Stomach (tissue), 9 donors: Measurements from ENCODE around the gene GAN. TPM values are rescaled to one million over a fixed set of nuclear protein-coding genes. Genes with fewer than 3 reads are reported as not detected.

Source experiments
- DNase-seq, 2 donors: peaks; one replicate each; pipeline versions ENCODE4 v3.0.0 to v3.0.0-alpha.2; 2013 to 2019
- H3K27ac ChIP-seq, 5 donors: fragments of 200-600 bp in 4 of 5; sonication (generic) in 4 of 5; one replicate each; pipeline ENCODE4 v1.5.1; 2013 to 2019; ENCODE audit warnings: mild to moderate bottlenecking in 1 of 5, moderate library complexity in 1 of 5
- H3K27me3 ChIP-seq, 3 donors: fragments of 200-600 bp; sonication (generic); one replicate each; pipeline ENCODE4 v1.5.1; 2017 to 2019; ENCODE audit warnings: mixed run types in 1 of 3
- H3K36me3 ChIP-seq, 4 donors: fragments of 200-600 bp; sonication (generic); 1 replicate in 3 of 4; 2 replicates in 1 of 4; pipeline ENCODE4 v1.5.1; 2016 to 2019
- H3K4me1 ChIP-seq, 4 donors: fragments of 200-600 bp; sonication (generic); one replicate each; pipeline ENCODE4 v1.5.1; 2016 to 2019
- H3K4me3 ChIP-seq, 4 donors: fragments of 200-600 bp; sonication (generic) in 3 of 4; one replicate each; pipeline ENCODE4 v1.5.1; 2016 to 2019; ENCODE audit warnings: mild to moderate bottlenecking in 1 of 4
- H3K9me3 ChIP-seq, 4 donors: fragments of 200-600 bp; sonication (generic); one replicate each; pipeline ENCODE4 v1.5.1; 2016 to 2019
- CTCF ChIP-seq, 7 experiments: fragments of 450-650 bp in 4 of 7; fragments of 200-600 bp in 3 of 7; sonication (generic) in 3 of 7; IDR thresholded peaks; one replicate each; pipeline ENCODE4 v1.5.1; 2016 to 2019; ENCODE audit warnings: antibody characterized with exemption in 7 of 7, control low read depth in 2 of 7, mild to moderate bottlenecking in 1 of 7
- EP300 ChIP-seq: sonication (generic); formaldehyde crosslinking; IDR thresholded peaks from one replicate; pipeline ENCODE4 v1.6.1; 2017; ENCODE audit warnings: antibody characterized with exemption
- POLR2A ChIP-seq, 4 donors: fragments of 450-650 bp; IDR thresholded peaks; one replicate each; pipeline ENCODE4 v1.6.1; 2016; ENCODE audit warnings: antibody characterized with exemption in 4 of 4, control low read depth in 2 of 4, mild to moderate bottlenecking in 1 of 4, moderate library complexity in 1 of 4
- POLR2AphosphoS5 ChIP-seq, 3 donors: sonication (generic); formaldehyde crosslinking; IDR thresholded peaks; one replicate each; pipeline ENCODE4 v1.6.1; 2016; ENCODE audit warnings: antibody characterized with exemption in 3 of 3
- WGBS, 5 donors: extraction: QIAGEN DNeasy Blood & Tissue Kit in 3 of 5; methylation state at CpG; one replicate each; pipeline versions ENCODE4 v1.1.5 to v1.1.7; 2013 to 2018; 5-methylcytosine and 5-hydroxymethylcytosine counted together
- intact Hi-C: fragments of 100-400 bp; cut with DNase I; formaldehyde crosslinking; loops from one replicate; pipeline ENCODE4 v1.15.1; 2023; ENCODE audit warnings: low total_unique reads
- polyA plus RNA-seq, 3 donors: library from polyadenylated mRNA; stranded (reverse); fragments of 200-250 nt; gene quantifications; one replicate each; pipeline ENCODE4 v1.2.3, GENCODE V29; 2013
- total RNA-seq, 5 donors: library from RNA; depleted of rRNA; stranded (reverse); fragments of >200 nt; gene quantifications; one replicate each; pipeline versions ENCODE4 v1.1.0 to v1.2.3, GENCODE V29; 2014 to 2016
- donor health status: healthy with polysubstance abuse.
- donor health status: Bipolar disorder and iron deficiency.
- donor health status: healthy.

Gene GAN
- total and polyA plus RNA-seq, 8 donors, result 0.56 to 38.5 (median 7.6) TPM

DNA sequence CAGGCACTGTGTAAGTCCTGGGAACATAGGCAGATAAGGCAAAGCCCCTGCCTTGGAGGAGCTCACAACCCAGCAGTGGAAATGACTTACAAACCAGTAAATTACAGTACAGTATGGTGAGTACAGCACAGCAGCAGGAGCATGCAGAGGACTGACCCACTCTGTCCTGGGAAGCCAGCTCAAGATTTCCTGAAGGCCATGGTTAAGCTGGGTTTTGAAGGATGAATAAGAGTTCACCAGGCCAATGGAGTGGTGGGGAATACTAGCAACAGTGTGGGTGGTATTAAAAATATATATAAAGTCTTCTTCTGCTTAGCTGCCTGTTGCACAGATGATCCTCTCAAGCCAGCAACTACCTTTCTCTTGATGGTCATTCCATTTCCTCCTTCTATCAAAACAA is 3.0 kb upstream of the GAN start:
- H3K4me3 ChIP-seq, result no peak overlapping the region
- intact Hi-C loops, result no loop called here
- H3K27me3 ChIP-seq, result no peaks in the 10 kb centered on the region
- H3K9me3 ChIP-seq, result no peaks in the 10 kb centered on the region
- DNase-seq, result no peak
- H3K36me3 ChIP-seq, result no peaks in the 10 kb centered on the region
- peaks cover 8 to 50% (median 37%) of the 10 kb centered on the region in 4 donors for H3K4me1 ChIP-seq
- no peak overlapping the region for H3K27ac ChIP-seq
- TF ChIP-seq POLR2AphosphoS5 (IDR thresholded peaks at IDR 0.05), result no peak
- no peak for TF ChIP-seq EP300
- TF ChIP-seq POLR2A (IDR thresholded peaks at IDR 0.05), result no peak
- TF ChIP-seq CTCF (IDR thresholded peaks at IDR 0.05), result no peak

GRCh38 chr16:81313701-81314602 is 810 bp upstream of the GAN start:
- 3 to 5% (median 4%) methylated on average over 16 of the region's 16 CpGs for WGBS, 5 donors
- Histone ChIP-seq H3K36me3 (no peaks in the 10 kb centered on the region), H3K4me1 (peaks cover 8 to 72% (median 48%) of the 10 kb centered on the region in 4 donors), H3K9me3 (no peaks in the 10 kb centered on the region), H3K27ac (peak overlapping the region; percentile 59 to 97 (median 95)), H3K27me3 (no peaks in the 10 kb centered on the region), H3K4me3 (peak overlapping the region; percentile 67 to 97 (median 95))
- no peak for TF ChIP-seq EP300
- TF ChIP-seq POLR2AphosphoS5 (IDR thresholded peaks at IDR 0.05), result no peak
- TF ChIP-seq POLR2A (IDR thresholded peaks at IDR 0.05), result no peak
- no peak for TF ChIP-seq CTCF (IDR thresholded peaks at IDR 0.05)
- intact Hi-C loops, result no loop called here
- DNase-seq, result no peak

- TF ChIP-seq POLR2AphosphoS5 (IDR thresholded peaks at IDR 0.05) (peak in 1 of 3 donors; percentile 26), CTCF (IDR thresholded peaks at IDR 0.05) (no peak)
- DNase-seq, result peak; percentile 68 to 83
- Histone ChIP-seq H3K36me3 (no peaks in the 10 kb centered on the region), H3K27me3 (no peaks in the 10 kb centered on the region), H3K9me3 (no peaks in the 10 kb centered on the region), H3K4me3 (peak overlapping the region; percentile 67 to 97 (median 95)), H3K4me1 (peaks cover 8 to 83% (median 56%) of the 10 kb centered on the region in 4 donors), H3K27ac (peak overlapping the region; percentile 92 to 97 (median 95))
- intact Hi-C loops, result no loop called here
- WGBS, 5 donors, result 0 to 3% (median 1%) methylated on average over 17 to 88 of the region's 88 CpGs
Measured at GRCh38 chr16:81315271-81316175, 761 bp downstream of the GAN start.

DNA sequence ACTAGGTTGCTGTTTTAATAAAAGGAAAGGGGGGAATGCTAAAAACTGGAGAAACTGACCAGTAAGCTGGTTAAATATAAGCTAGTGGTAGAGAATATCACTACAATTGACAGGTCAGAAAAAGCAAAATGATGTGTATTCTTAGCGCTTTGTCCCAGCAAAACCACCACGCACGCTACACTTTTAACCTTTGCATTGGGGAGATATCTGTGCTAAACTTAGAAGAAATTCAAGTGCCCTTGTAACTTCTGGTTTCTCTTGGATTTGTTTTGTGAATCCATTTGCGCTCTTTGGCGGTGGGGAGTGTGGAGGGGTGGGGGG is 1.4 kb downstream of the GAN start:
- 55 to 80% (median 70%) methylated on average over 5 of the region's 5 CpGs for WGBS, 5 donors
- H3K27ac ChIP-seq, result peak overlapping the region in 3 of 5 donors; percentile 95 to 97 (median 97)
- H3K36me3 ChIP-seq, result no peaks in the 10 kb centered on the region
- TF ChIP-seq POLR2AphosphoS5 (IDR thresholded peaks at IDR 0.05) (no peak), CTCF (IDR thresholded peaks at IDR 0.05) (no peak), EP300 (no peak), POLR2A (IDR thresholded peaks at IDR 0.05) (no peak)
- peaks cover 8 to 83% (median 59%) of the 10 kb centered on the region in 4 donors for H3K4me1 ChIP-seq
- no peaks in the 10 kb centered on the region for H3K27me3 ChIP-seq
- DNase-seq, result no peak
- intact Hi-C loops, result no loop called here
- H3K9me3 ChIP-seq, result no peaks in the 10 kb centered on the region
- peak overlapping the region; percentile 67 to 97 (median 95) for H3K4me3 ChIP-seq
